ENCODE data around the gene FBXL19.

DNA sequence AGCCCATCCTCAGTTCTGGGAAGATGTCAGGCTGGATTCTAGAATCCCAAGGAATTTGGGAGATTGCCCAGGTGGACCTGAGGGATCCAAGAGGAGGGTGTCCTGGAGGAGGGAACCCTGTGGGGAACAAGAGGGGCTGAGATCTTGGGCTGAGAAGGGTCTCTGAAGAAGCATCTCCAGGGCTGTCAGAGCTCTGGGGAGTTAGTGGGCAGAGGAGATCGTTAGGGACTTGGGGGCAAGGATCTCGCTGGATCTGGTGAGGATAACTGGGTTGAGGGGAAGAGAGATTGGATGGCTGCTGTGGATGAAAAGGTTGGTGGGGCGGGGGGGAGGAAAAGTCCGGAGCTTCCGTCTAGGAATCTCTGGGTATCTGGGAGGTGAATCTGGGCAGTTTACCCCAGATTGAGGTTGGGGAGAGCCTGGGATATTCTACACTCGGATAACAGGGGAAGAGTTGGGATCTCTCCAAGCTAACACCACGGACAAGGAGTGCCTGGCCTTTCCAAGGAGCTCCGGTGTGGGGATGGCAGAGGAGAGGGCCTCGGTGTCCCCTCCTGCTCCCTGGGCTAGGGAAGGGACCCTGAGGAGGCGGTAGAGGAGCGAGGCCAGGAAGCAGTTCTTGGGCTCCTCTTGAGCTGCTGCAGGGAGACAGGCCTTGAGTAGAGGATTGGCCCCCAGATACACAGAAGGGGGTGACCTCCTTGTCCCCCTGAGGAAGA lies 1.7 kb downstream of the FBXL19 start:
- TF ChIP-seq, protein P1, sequence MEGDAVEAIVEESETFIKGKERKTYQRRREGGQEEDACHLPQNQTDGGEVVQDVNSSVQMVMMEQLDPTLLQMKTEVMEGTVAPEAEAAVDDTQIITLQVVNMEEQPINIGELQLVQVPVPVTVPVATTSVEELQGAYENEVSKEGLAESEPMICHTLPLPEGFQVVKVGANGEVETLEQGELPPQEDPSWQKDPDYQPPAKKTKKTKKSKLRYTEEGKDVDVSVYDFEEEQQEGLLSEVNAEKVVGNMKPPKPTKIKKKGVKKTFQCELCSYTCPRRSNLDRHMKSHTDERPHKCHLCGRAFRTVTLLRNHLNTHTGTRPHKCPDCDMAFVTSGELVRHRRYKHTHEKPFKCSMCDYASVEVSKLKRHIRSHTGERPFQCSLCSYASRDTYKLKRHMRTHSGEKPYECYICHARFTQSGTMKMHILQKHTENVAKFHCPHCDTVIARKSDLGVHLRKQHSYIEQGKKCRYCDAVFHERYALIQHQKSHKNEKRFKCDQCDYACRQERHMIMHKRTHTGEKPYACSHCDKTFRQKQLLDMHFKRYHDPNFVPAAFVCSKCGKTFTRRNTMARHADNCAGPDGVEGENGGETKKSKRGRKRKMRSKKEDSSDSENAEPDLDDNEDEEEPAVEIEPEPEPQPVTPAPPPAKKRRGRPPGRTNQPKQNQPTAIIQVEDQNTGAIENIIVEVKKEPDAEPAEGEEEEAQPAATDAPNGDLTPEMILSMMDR (optimal IDR thresholded peaks at IDR 0.05 in 1 of 3, IDR thresholded peaks at IDR 0.05 in 1 of 3, conservative IDR thresholded peaks at IDR 0.05 in 1 of 3; ENCODE audit: extremely low read depth in 1 of 3, insufficient read depth in 2 of 3, low read length in 3 of 3) = no peak
- TF ChIP-seq EZH2 (IDR thresholded peaks at IDR 0.05; ENCODE audit: low read length) = no peak
